Aortic smooth muscle cell (primary cell): Measurements from ENCODE around the gene LCE6A. TPM values are rescaled to one million over a fixed set of nuclear protein-coding genes. Genes with fewer than 3 reads are reported as not detected.

Experiments
- total RNA-seq: library from RNA; depleted of rRNA; stranded (reverse); fragments of >200 nt; gene quantifications from 2 replicates; pipeline ENCODE4 v1.2.3, GENCODE V29; 2014

LCE6A gene
- total RNA-seq, result not detected in 2 replicates

GRCh38 chr1:152842556-152842955 lies at the start of gene LCE6A:
Gene LCE6A, plus strand, starts transcription at chr1:152842856. Its CDS starts 665 bp downstream, at chr1:152843521.

GRCh38 chr1:152796421-152796820 lies 46.2 kb upstream of the LCE6A start, which contains the start of gene LCE1D:
Gene LCE1D, plus strand, starts transcription at chr1:152796721. Its CDS starts 1,074 bp downstream, at chr1:152797795.

GRCh38 chr1:152806576-152806975 lies 36.1 kb upstream of the LCE6A start, which contains the start of gene LCE1C:
Gene LCE1C, minus strand, starts transcription at chr1:152806651. Its CDS starts 1,173 bp downstream, at chr1:152805478.

GRCh38 chr1:152811671-152812070 lies 31.0 kb upstream of the LCE6A start, which contains the start of gene LCE1B:
Gene LCE1B, plus strand, starts transcription at chr1:152811971. Its CDS starts 476 bp downstream, at chr1:152812447.

GRCh38 chr1:152827173-152827572 lies 15.5 kb upstream of the LCE6A start, which contains the start of gene LCE1A:
Gene LCE1A, plus strand, starts transcription at chr1:152827473. Its CDS starts 0 bp downstream, at chr1:152827473.

GRCh38 chr1:152859696-152860095 lies 17.0 kb downstream of the LCE6A start, which contains the start of gene LCE7A:
Gene LCE7A, plus strand, starts transcription at chr1:152859996. Its CDS starts 702 bp downstream, at chr1:152860698.

GRCh38 chr1:152878042-152878441 lies 35.4 kb downstream of the LCE6A start, which contains the start of gene SMCP:
Gene SMCP, plus strand, starts transcription at chr1:152878322. Its CDS starts 6,101 bp downstream, at chr1:152884423.

Other genes starting within 250 kb of the LCE6A start
- not detected in 2 replicates for gene LCE3C, start 242.6 kb upstream of the LCE6A start, total RNA-seq
- not detected in 2 replicates for gene LCE3B, start 229.0 kb upstream of the LCE6A start, total RNA-seq
- gene LCE3A, start 219.8 kb upstream of the LCE6A start, total RNA-seq, result not detected in 2 replicates
- not detected in 2 replicates for gene LCE2D, start 179.5 kb upstream of the LCE6A start, total RNA-seq
- not detected in 2 replicates for gene LCE2C, start 167.6 kb upstream of the LCE6A start, total RNA-seq
- gene LCE2B, start 156.7 kb upstream of the LCE6A start, total RNA-seq, result not detected in 2 replicates
- not detected in 2 replicates for gene LCE2A, start 144.5 kb upstream of the LCE6A start, total RNA-seq
- not detected in 2 replicates for gene LCE4A, start 134.7 kb upstream of the LCE6A start, total RNA-seq
- not detected in 2 replicates for gene KPRP, start 84.8 kb upstream of the LCE6A start, total RNA-seq
- not detected in 2 replicates for gene LCE1F, start 67.7 kb upstream of the LCE6A start, total RNA-seq
- gene LCE1E, start 56.6 kb upstream of the LCE6A start, total RNA-seq, result not detected in 2 replicates
- gene LCE1D, start 46.1 kb upstream of the LCE6A start, total RNA-seq, result not detected in 2 replicates
- gene LCE1C, start 36.2 kb upstream of the LCE6A start, total RNA-seq, result not detected in 2 replicates
- gene LCE1B, start 30.9 kb upstream of the LCE6A start, total RNA-seq, result not detected in 2 replicates
- gene LCE1A, start 15.4 kb upstream of the LCE6A start, total RNA-seq, result not detected in 2 replicates
- not detected in 2 replicates for gene LCE7A, start 17.1 kb downstream of the LCE6A start, total RNA-seq
- not detected in 2 replicates for gene SMCP, start 35.5 kb downstream of the LCE6A start, total RNA-seq
- gene IVL, start 65.7 kb downstream of the LCE6A start, total RNA-seq, result not detected in 2 replicates
- gene SPRR5, start 104.3 kb downstream of the LCE6A start, total RNA-seq, result not detected in 2 replicates
- gene SPRR4, start 127.8 kb downstream of the LCE6A start, total RNA-seq, result not detected in 2 replicates
- gene SPRR1A, start 141.2 kb downstream of the LCE6A start, total RNA-seq, result not detected in 2 replicates
- gene SPRR3, start 158.9 kb downstream of the LCE6A start, total RNA-seq, result not detected in 2 replicates
- gene SPRR1B, start 188.3 kb downstream of the LCE6A start, total RNA-seq, result not detected in 2 replicates
- gene SPRR2D, start 198.3 kb downstream of the LCE6A start, total RNA-seq, result not detected in 2 replicates
- not detected in 2 replicates for gene SPRR2A, start 214.7 kb downstream of the LCE6A start, total RNA-seq
- not detected in 2 replicates for gene SPRR2B, start 228.8 kb downstream of the LCE6A start, total RNA-seq